ENCODE data around the gene TAF15.

- no peak for TF ChIP-seq EZH2phosphoT487 (IDR thresholded peaks at IDR 0.05; ENCODE audit: insufficient read depth, low read depth)
- no peak for TF ChIP-seq EZH2 (IDR thresholded peaks at IDR 0.05; ENCODE audit: insufficient read depth, poor library complexity, severe bottlenecking)
Observed at GRCh38 chr17:35889241-35889640, 80.0 kb downstream of the TAF15 start.
